Gastroesophageal sphincter (tissue), 3 donors: ENCODE measurements around the gene FBXO46.

Experiments used
- CTCF ChIP-seq, 4 experiments: fragments of 200-600 bp in 2 of 4; fragments of 450-650 bp in 2 of 4; sonication (generic) in 1 of 4; IDR thresholded peaks; one replicate each; pipeline ENCODE4 v1.5.1; 2017 to 2019; ENCODE audit warnings: antibody characterized with exemption in 4 of 4, mild to moderate bottlenecking in 2 of 4, moderate library complexity in 2 of 4
- EP300 ChIP-seq: sonication (generic); formaldehyde crosslinking; IDR thresholded peaks from one replicate; pipeline ENCODE4 v1.6.1; 2017; ENCODE audit warnings: antibody characterized with exemption, mild to moderate bottlenecking
- POLR2A ChIP-seq, 2 donors: fragments of 450-650 bp; IDR thresholded peaks; one replicate each; pipeline ENCODE4 v1.6.1; 2017; ENCODE audit warnings: antibody characterized with exemption in 2 of 2, mild to moderate bottlenecking in 2 of 2, moderate library complexity in 1 of 2
- POLR2AphosphoS5 ChIP-seq: sonication (generic); formaldehyde crosslinking; IDR thresholded peaks from one replicate; pipeline ENCODE4 v1.6.1; 2017; ENCODE audit warnings: antibody characterized with exemption

DNA sequence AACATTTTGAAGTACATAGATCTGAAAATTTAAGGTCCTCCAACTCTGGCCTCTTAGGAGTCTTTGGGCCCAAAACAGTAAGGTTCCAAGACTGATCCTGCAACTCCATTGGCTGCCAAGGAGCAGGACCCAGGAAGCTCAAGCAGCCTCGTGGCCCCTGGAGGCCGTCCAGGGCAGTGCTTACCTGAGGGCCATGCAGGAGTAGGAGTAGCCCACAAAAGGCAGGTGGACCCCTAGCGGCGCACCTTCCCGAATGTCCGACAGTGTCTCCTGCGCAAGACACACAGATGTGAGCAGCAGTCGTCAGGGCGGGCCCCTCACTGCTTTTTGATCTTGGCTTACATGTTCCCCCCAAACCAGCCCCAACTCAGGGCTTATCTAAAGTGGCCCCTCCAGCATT lies 44.1 kb upstream of the FBXO46 start:
- TF ChIP-seq CTCF (IDR thresholded peaks at IDR 0.05) (no peak), EP300 (no peak), POLR2AphosphoS5 (no peak), POLR2A (IDR thresholded peaks at IDR 0.05) (no peak)
